Neural progenitor cell (in vitro differentiated cells): ENCODE measurements around the gene DDX31.

ENCODE experiments used
- CTCF ChIP-seq: fragments of 200-600 bp; sonication (generic); IDR thresholded peaks from 2 replicates; pipeline ENCODE4 v1.5.1; 2017; ENCODE audit warnings: antibody characterized with exemption, mild to moderate bottlenecking
- EZH2 ChIP-seq: fragments of 200-600 bp; sonication (generic); IDR thresholded peaks from 2 replicates; pipeline ENCODE4 v1.6.1; 2017; ENCODE audit warnings: antibody characterized with exemption, mild to moderate bottlenecking, moderate library complexity

GRCh38 chr9:132609184-132609583, 60.6 kb downstream of the DDX31 start:
- TF ChIP-seq CTCF (peak; percentile 54), EZH2 (no peak)
